Stimulated activated CD4-positive, alpha-beta T cell treated with anti-CD3 and anti-CD28 coated beads, Interleukin-12 subunit alpha, Interleukin-12 subunit beta, amount 100 ng/mL, for 4 hours (primary cell): ENCODE results near the gene GPR22.

Experiments used
- DNase-seq: peaks from one replicate; pipeline ENCODE4 v3.0.0-alpha.2; 2020

The GPR22 gene

DNA sequence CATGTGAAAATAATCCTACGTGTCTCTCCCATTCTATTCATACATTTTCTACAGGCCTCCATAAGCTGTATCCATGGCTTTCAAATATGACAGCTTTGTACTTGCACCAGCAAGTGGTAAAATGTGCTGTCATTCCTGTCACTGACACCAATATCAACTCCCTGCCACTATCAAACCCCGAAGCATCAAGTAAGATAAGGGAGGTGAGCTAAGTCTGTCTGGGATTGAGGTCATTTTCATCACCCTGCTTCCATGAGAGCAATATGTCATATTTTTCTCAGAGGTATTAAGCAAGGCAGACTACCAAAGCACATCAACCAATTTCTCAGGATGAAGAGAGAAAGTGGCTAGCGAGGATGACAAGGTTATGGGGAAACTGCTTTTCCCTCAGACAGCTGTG, 11.1 kb downstream of the GPR22 start:
- no peak for DNase-seq

DNA sequence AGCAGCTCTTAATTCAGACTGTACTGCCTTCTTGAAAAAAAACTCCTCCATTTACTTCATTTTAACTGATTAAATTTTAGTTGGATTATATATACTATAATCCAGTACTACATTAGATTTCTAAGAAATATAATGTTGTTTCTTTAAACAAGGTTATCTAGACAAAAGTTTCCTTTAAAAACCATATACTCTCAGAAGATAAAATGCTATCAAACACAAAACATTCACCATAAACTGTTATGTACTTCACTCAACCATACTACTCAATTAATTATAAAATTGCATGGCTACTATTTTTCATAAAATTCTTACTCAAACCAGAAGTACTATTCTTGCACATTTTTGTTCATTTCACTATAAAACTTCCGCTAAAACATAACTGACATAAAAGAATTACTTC, 12.7 kb downstream of the GPR22 start:
- DNase-seq, result no peak

GRCh38 chr7:107486041-107486440, 16.2 kb downstream of the GPR22 start:
- no peak for DNase-seq

GRCh38 chr7:107492875-107493274, 23.0 kb downstream of the GPR22 start:
- DNase-seq, result no peak

GRCh38 chr7:107494315-107494751, 24.5 kb downstream of the GPR22 start:
- DNase-seq, result no peak

DNA sequence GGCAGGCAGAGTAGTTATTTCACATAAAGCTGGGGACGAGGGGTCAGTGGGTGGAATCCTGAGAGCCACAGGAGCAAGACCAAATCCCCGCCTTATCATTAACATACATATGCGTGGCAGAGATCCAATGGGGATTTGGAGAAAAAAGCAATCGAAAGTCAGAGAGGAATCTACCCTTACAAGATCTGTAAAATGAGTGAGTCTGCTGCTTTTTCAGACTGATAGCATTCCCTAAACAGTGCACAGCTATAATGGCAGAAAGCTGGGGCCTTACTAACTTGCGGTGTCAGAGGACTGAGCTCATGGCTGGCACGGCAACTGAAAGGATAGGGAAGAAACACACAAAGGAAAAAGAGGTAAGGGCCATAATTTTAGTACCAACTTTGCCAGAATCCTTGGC, 25.0 kb downstream of the GPR22 start:
- no peak for DNase-seq

DNA sequence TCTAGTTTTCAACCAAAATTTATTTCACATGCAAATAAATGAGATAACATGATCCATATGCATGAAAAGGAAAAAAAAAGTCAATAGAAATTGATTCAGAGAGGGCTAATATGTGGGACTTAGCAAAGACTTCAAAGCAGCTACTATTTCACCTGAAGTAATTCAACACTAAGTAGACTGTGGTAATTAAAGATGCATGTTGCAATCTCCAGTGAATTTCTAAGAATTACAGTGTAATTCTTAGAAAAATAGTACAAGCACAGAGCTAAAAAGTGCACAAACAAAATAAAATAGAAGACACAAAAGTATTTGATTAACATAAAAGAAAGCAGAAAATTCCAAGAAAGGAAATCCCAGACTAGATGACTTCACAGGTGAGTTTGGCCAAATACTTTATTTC, 25.7 kb downstream of the GPR22 start:
- DNase-seq, result no peak

- DNase-seq, result no peak
Observed at GRCh38 chr7:107499731-107500130, 29.9 kb downstream of the GPR22 start.

DNA sequence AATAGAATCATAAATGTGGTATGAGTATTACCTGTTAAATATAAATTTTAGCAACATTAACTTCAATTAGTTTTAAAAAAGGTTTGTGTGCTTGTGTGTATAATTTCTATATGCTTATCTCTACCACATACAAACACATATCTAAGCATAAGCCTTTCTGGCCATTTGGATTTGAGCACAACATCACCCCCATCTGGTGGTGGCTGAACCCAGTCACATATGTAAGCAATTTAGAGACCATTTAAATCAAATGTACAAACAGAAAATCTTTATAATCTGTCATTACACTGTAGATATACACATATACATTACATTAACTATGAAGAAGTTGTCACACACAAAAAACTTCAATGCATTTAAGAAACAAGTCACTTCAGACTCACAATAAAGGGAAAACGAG, 31.7 kb downstream of the GPR22 start:
- DNase-seq, result no peak

GRCh38 chr7:107502154-107502553, 32.3 kb downstream of the GPR22 start:
- DNase-seq, result no peak

GRCh38 chr7:107502797-107503196, 32.9 kb downstream of the GPR22 start:
- DNase-seq, result no peak

GRCh38 chr7:107503687-107504086, 33.8 kb downstream of the GPR22 start:
- no peak for DNase-seq

DNA sequence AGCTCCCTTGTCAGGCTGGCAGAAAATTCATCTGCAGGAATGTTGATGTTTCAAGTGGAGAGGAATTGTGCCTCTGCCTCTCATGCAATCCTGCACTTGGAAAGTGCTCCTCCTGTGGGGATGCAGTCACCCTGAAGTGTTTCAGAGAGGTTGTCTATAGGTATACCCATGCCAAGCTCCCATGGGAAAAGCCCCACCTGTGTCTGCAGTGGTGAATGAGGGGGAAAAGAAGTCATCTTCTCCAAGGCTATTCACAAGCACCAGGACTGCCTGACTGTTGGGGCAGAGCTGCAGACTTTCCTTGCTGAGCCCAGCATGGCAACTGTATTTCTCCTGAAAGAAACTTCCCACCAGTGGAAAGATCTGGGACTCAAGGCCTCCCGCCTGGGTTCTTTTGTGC, 35.5 kb downstream of the GPR22 start:
- no peak for DNase-seq

GRCh38 chr7:107505997-107506673, 36.3 kb downstream of the GPR22 start:
- DNase-seq, result no peak

DNA sequence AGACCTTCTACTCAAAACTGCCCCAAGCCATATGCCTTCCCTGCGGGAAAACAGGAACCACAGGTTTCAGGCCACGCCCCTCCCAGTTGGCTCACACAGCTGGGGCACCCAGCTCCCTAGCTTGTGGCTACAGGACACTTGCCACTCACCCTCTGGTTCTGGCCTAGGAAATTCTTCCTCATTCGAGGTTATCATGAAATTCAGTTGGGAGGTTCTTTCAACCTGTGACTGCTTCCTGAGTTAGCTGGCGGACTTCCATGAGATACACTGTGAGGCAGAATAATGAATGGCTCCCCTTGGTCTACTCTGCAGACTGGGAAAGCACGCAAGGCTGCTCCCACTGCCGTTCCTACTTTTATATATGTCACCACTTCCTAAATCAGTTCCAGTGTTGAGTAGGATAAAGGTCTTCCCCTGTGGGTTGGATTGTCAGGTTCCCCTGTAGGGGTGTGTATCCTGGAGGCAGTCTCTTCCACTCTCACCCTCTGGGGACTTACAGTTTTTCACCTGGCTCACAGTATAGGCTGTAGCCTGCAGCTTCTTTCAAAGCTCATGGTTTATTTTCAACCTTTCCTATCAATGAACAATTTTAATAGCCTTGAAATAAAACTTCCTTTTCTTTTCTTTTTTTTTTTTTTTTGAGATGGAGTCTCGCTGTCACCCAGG, 37.0 kb downstream of the GPR22 start:
- DNase-seq, result no peak
